RWPE2 (cell line): ENCODE results near the gene MUC13.

Experiments used
- ATAC-seq: fragments of 200-7000 bp; cut with Tn5 transposase; 3 replicates; pipeline ENCODE4 v1.9.1; 2021; ENCODE audit warnings: low read depth
- DNase-seq: peaks from one replicate; pipeline ENCODE4 v3.0.0-alpha.2; 2020; ENCODE audit warnings: low spot score
- H3K27ac ChIP-seq: fragments of 450-650 bp; 2 replicates; pipeline ENCODE4 v1.5.1; 2017; ENCODE audit warnings: mild to moderate bottlenecking; ENCODE audit not compliant: poor library complexity, severe bottlenecking
- H3K27me3 ChIP-seq: fragments of 250-450 bp; sonication (Bioruptor Pico); 2 replicates; pipeline ENCODE4 v1.5.1; 2021; ENCODE audit warnings: mild to moderate bottlenecking, moderate library complexity; ENCODE audit not compliant: insufficient read depth, poor library complexity, severe bottlenecking
- H3K36me3 ChIP-seq: fragments of 250-450 bp; sonication (Bioruptor Pico); 2 replicates; pipeline ENCODE4 v1.5.1; 2020; ENCODE audit warnings: low read depth, mild to moderate bottlenecking, moderate library complexity
- H3K4me1 ChIP-seq: fragments of 250-450 bp; sonication (Bioruptor Pico); 2 replicates; pipeline ENCODE4 v1.5.1; 2021; ENCODE audit warnings: mild to moderate bottlenecking, moderate library complexity; ENCODE audit not compliant: insufficient read depth, poor library complexity, severe bottlenecking
- H3K4me3 ChIP-seq: fragments of 250-450 bp; sonication (Bioruptor Pico); 2 replicates; pipeline ENCODE4 v1.5.1; 2021; ENCODE audit warnings: mild to moderate bottlenecking, moderate library complexity; ENCODE audit not compliant: severe bottlenecking
- H3K9me3 ChIP-seq: fragments of 250-450 bp; sonication (Bioruptor Pico); 2 replicates; pipeline ENCODE4 v1.5.1; 2021; ENCODE audit warnings: mild to moderate bottlenecking, moderate library complexity; ENCODE audit not compliant: severe bottlenecking
- TF ChIP-seq, protein P1 (sequence below): fragments of 450-650 bp; IDR thresholded peaks from one replicate; pipeline ENCODE4 v1.5.1; 2017; ENCODE audit warnings: mild to moderate bottlenecking, moderate library complexity; ENCODE audit not compliant: poor library complexity, severe bottlenecking

MUC13 gene

DNA sequence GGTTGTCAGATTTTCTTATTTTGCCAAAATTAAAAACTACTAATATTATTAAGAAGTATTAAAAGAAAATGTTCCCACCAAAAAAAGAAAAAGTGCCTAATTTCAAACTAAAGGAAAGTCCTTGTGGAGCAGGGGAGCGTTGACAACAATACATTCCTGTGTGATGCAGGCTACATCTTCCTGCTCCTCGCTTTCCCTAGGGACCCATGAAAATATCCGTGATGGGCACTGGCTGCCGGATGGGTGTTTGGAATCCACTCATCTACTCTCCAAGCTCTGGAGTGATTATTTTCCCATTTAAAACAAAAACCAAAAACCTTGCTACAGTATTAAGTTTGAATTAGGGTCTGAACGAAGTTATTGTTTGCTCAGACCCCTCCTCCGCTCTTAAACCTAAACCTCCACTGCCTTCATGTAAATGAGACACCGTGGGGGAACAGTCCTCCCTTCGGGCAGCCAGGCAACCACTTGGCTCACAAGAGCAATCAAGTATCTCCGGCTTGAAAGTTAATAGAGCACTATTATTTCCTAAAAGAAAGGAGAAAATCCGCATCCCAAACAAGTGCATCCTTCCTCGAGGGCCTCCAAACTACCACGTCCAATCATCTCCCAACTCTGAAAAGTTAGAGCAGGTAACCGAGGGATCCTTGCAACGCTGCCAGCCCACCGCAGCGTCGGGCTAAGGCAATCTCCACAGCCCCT, 48.9 kb downstream of the MUC13 start:
- Histone ChIP-seq H3K27me3 (no peaks in the 10 kb centered on the region), H3K4me3 (peak overlapping the region; percentile 72), H3K4me1 (peaks cover 36% of the 10 kb centered on the region), H3K27ac (peak overlapping the region; percentile 78), H3K36me3 (0 out of 2 replicates have a peak, but pooled peaks cover 3% of the 10 kb centered on the region), H3K9me3 (no peaks in the 10 kb centered on the region)
- TF ChIP-seq, protein P1, sequence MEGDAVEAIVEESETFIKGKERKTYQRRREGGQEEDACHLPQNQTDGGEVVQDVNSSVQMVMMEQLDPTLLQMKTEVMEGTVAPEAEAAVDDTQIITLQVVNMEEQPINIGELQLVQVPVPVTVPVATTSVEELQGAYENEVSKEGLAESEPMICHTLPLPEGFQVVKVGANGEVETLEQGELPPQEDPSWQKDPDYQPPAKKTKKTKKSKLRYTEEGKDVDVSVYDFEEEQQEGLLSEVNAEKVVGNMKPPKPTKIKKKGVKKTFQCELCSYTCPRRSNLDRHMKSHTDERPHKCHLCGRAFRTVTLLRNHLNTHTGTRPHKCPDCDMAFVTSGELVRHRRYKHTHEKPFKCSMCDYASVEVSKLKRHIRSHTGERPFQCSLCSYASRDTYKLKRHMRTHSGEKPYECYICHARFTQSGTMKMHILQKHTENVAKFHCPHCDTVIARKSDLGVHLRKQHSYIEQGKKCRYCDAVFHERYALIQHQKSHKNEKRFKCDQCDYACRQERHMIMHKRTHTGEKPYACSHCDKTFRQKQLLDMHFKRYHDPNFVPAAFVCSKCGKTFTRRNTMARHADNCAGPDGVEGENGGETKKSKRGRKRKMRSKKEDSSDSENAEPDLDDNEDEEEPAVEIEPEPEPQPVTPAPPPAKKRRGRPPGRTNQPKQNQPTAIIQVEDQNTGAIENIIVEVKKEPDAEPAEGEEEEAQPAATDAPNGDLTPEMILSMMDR = no peak
- ATAC-seq (no peak; the same call in 2 of the 3 replicates), DNase-seq (no peak)

DNA sequence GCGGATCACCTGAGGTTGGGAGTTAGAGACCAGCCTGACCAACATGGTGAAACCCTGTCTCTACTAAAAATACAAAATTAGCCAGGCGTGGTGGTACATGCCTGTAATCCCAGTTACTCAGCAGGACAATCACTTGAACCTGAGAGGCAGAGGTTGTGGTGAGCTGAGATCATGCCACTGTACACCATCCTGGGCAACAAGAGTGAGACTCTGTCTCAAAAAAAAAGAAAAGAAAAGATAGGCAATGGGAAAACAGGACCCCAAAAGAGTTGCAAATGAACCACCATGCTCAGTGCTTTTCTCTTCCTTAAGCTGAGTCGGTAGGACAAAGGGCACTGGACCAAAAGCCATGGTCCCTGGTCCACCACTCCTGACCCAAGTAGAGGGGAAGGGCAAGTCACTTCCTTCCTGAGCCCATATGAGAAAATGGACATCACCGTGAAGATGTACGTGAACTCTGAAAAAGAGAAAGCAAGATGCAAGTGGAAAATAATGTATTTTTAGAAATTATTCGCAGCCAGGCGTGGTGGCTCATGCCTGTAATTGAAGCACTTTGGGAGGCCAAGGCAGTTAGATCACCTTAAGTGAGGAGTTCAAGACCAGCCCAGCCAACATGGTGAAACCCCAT, 50.0 kb downstream of the MUC13 start:
- H3K9me3 ChIP-seq = no peaks in the 10 kb centered on the region
- H3K4me3 ChIP-seq = no peak overlapping the region
- 0 out of 2 replicates have a peak, but pooled peaks cover 3% of the 10 kb centered on the region for H3K36me3 ChIP-seq
- H3K4me1 ChIP-seq = peaks cover 44% of the 10 kb centered on the region
- no peak for ATAC-seq
- no peak for DNase-seq
- H3K27ac ChIP-seq = peak overlapping the region; percentile 78
- no peaks in the 10 kb centered on the region for H3K27me3 ChIP-seq
- TF ChIP-seq, protein P1 = no peak

DNA sequence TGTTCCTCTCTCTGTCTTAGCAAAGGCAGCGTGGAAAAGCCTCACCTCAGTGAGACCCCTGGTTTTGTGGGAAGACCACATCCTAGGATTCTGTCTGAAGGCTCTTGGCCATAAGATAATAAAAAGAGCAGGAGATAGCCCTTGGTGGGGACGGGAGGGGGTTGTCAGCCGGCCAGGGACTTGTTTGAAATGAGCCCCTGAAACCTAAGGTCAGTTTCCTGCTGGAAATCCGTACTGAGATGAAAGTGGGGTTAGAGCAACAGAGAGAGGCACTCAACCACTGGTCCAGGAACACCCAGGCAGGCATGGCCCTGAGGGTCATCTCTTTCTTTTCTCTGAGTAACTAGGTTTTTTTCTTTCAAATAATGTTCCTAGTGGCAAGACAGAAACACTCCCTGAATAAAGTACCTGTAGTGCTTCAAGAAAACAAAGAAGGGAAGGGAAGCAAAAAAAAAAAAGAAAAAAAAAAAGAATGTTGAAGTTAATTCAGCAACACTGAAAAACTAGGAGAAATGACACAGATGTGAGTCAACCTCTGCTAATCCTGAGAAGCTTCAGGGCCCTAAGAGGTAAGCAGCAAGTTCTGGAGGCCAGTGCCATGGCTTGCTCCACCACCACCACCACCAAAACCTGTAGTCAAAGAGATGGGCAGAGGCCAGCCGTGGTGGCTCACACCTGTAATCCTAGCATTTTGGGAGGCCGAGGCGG, 50.6 kb downstream of the MUC13 start:
- Histone ChIP-seq H3K27ac (peak overlapping the region; percentile 78), H3K4me3 (no peak overlapping the region), H3K9me3 (no peaks in the 10 kb centered on the region), H3K4me1 (peaks cover 51% of the 10 kb centered on the region), H3K36me3 (0 out of 2 replicates have a peak, but pooled peaks cover 3% of the 10 kb centered on the region), H3K27me3 (no peaks in the 10 kb centered on the region)
- ATAC-seq = no peak
- TF ChIP-seq, protein P1 = no peak
- no peak for DNase-seq

DNA sequence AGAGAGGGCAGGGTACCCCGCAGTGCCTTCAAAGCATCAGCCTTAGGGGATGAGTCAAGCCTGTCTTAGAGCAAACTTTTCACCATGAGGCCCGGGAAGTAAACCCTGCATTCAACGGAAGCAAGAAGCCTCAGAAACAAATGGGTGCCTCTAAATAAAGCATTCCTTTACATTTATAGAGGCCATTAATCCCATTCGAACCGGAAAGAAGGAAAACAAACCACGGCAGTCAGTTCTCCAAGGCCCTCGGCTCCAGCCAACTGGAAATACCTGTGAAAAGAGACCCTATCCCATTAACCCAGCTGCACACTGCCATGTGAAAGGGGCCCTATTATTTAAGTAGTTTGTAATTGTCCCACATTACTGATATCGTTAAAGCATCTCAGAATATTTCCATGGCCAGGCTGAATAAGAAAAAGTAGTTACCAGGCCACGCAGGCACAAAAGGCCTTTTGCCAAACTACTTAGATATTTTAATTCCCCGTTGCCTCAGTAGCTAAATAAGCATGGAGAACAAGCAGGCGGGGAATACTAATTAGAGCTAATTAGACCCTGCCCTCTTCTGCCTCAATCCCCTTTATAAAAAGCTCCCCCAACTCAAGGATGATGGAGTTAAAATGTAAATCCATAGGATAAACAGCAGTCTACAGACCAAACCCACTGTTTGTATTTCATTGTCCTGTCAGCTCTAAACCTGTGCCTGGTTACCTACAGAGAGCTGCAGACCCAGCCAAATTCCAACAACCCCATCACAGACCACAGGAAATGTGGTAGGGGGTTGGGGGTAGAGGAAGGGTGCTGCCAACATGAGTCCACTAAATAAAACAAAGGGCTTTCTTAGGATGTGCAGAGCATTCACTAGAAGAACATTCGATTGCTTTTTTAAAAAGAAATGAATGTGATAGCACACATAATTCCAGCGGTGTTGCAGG, 51.5 kb downstream of the MUC13 start:
- DNase-seq (no peak), ATAC-seq (no peak)
- Histone ChIP-seq H3K36me3 (0 out of 2 replicates have a peak, but pooled peaks cover 3% of the 10 kb centered on the region), H3K4me3 (no peak overlapping the region), H3K27me3 (no peaks in the 10 kb centered on the region), H3K9me3 (no peaks in the 10 kb centered on the region), H3K4me1 (peaks cover 57% of the 10 kb centered on the region), H3K27ac (peak overlapping the region; percentile 78)
- TF ChIP-seq, protein P1 = no peak
